Measurements from ENCODE around the gene PSMA6.
"Not testable (repeated sequence)": the region's sequence is repeated elsewhere in the genome, so short reads cannot be mapped to it uniquely, and the experiment has no call there.

The PSMA6 gene

GRCh38 chr14:35292051-35292769 lies at the start of gene PSMA6:
PSMA6 (plus strand) TSS chr14:35292382; CDS start chr14:35292477, 95 bp downstream.
- Histone ChIP-seq H3K9me3 (no peaks in the 10 kb centered on the region), H3K4me1 (peaks cover 9% of the 10 kb centered on the region), H3K27me3 (ENCODE audit: low read depth) (no peaks in the 10 kb centered on the region), H3K36me3 (replicated peaks) (peaks cover 10% of the 10 kb centered on the region; the same call in 1 of the 2 replicates), H3K4me3 (peak within 1 kb of the TSS; percentile 93)
- in situ Hi-C loops (cut with MboI; ENCODE audit: low sequenced_read_pairs) = no loop called here
- peak; percentile 98 to 99 for DNase-seq (ENCODE audit: low spot score in 2 of 2)

GRCh38 chr14:35242599-35243311 lies 49.4 kb upstream of the PSMA6 start:
- Histone ChIP-seq H3K9me3 (no peaks in the 10 kb centered on the region), H3K4me1 (peaks cover 13% of the 10 kb centered on the region), H3K27me3 (ENCODE audit: low read depth) (no peaks in the 10 kb centered on the region), H3K36me3 (replicated peaks) (no peaks in the 10 kb centered on the region; the same call in 1 of the 2 replicates), H3K4me3 (no peak overlapping the region)
- DNase-seq (ENCODE audit: low spot score in 2 of 2) = no peak
- in situ Hi-C loops (cut with MboI; ENCODE audit: low sequenced_read_pairs) = no loop called here

GRCh38 chr14:35243956-35244355 lies 48.2 kb upstream of the PSMA6 start:
- in situ Hi-C loops (cut with MboI; ENCODE audit: low sequenced_read_pairs) = no loop called here

GRCh38 chr14:35244542-35244941 lies 47.6 kb upstream of the PSMA6 start:
- Histone ChIP-seq H3K36me3 (replicated peaks) (no peaks in the 10 kb centered on the region; the same call in 1 of the 2 replicates), H3K4me3 (no peak overlapping the region), H3K4me1 (peaks cover 13% of the 10 kb centered on the region), H3K27me3 (ENCODE audit: low read depth) (no peaks in the 10 kb centered on the region), H3K9me3 (no peaks in the 10 kb centered on the region)
- in situ Hi-C loops (cut with MboI; ENCODE audit: low sequenced_read_pairs) = no loop called here
- no peak for DNase-seq (ENCODE audit: low spot score in 2 of 2)

More at GRCh38 chr14:35243956-35244355, 48.2 kb upstream of the PSMA6 start:
- peak in 1 of 2 experiments; percentile 72 for DNase-seq (ENCODE audit: low spot score in 2 of 2)
- H3K27me3 ChIP-seq (ENCODE audit: low read depth) = no peaks in the 10 kb centered on the region
- H3K4me1 ChIP-seq = peaks cover 13% of the 10 kb centered on the region
- no peaks in the 10 kb centered on the region for H3K9me3 ChIP-seq
- H3K4me3 ChIP-seq = no peak overlapping the region
- H3K36me3 ChIP-seq (replicated peaks) = no peaks in the 10 kb centered on the region; the same call in 1 of the 2 replicates

- peaks cover 13% of the 10 kb centered on the region for H3K4me1 ChIP-seq
- H3K9me3 ChIP-seq = no peaks in the 10 kb centered on the region
- no peaks in the 10 kb centered on the region for H3K27me3 ChIP-seq (ENCODE audit: low read depth)
- DNase-seq (ENCODE audit: low spot score in 2 of 2) = no peak
- H3K4me3 ChIP-seq = no peak overlapping the region
- no peaks in the 10 kb centered on the region; the same call in 1 of the 2 replicates for H3K36me3 ChIP-seq (replicated peaks)
- in situ Hi-C loops (cut with MboI; ENCODE audit: low sequenced_read_pairs) = no loop called here
Measured at GRCh38 chr14:35245051-35245450, 47.1 kb upstream of the PSMA6 start.

GRCh38 chr14:35247777-35248475 lies 44.3 kb upstream of the PSMA6 start:
- H3K36me3 ChIP-seq (replicated peaks) = no peaks in the 10 kb centered on the region
- no peaks in the 10 kb centered on the region for H3K9me3 ChIP-seq
- H3K27me3 ChIP-seq (ENCODE audit: low read depth) = no peaks in the 10 kb centered on the region
- peaks cover 13% of the 10 kb centered on the region for H3K4me1 ChIP-seq
- no peak for DNase-seq (ENCODE audit: low spot score in 2 of 2)
- no peak overlapping the region for H3K4me3 ChIP-seq
- in situ Hi-C loops (cut with MboI; ENCODE audit: low sequenced_read_pairs) = no loop called here

GRCh38 chr14:35248476-35248788 lies 43.8 kb upstream of the PSMA6 start:
- in situ Hi-C loops (cut with MboI; ENCODE audit: low sequenced_read_pairs) = no loop called here
- DNase-seq (ENCODE audit: low spot score in 2 of 2) = no peak
- Histone ChIP-seq H3K36me3 (replicated peaks) (no peaks in the 10 kb centered on the region), H3K4me3 (no peak overlapping the region), H3K4me1 (peaks cover 12% of the 10 kb centered on the region), H3K9me3 (no peaks in the 10 kb centered on the region), H3K27me3 (ENCODE audit: low read depth) (no peaks in the 10 kb centered on the region)

- Histone ChIP-seq H3K9me3 (no peaks in the 10 kb centered on the region), H3K4me3 (no peak overlapping the region), H3K27me3 (ENCODE audit: low read depth) (no peaks in the 10 kb centered on the region), H3K4me1 (no peaks in the 10 kb centered on the region; the same call in none of the 2 replicates), H3K36me3 (replicated peaks) (no peaks in the 10 kb centered on the region)
- no peak for DNase-seq (ENCODE audit: low spot score in 2 of 2)
- in situ Hi-C loops (cut with MboI; ENCODE audit: low sequenced_read_pairs) = no loop called here
Measured at GRCh38 chr14:35250319-35250718, 41.9 kb upstream of the PSMA6 start.

GRCh38 chr14:35252451-35252868 lies 39.7 kb upstream of the PSMA6 start:
- in situ Hi-C loops (cut with MboI; ENCODE audit: low sequenced_read_pairs) = no loop called here
- no peaks in the 10 kb centered on the region for H3K9me3 ChIP-seq
- no peaks in the 10 kb centered on the region for H3K36me3 ChIP-seq (replicated peaks)
- H3K4me1 ChIP-seq = no peaks in the 10 kb centered on the region
- no peak overlapping the region for H3K4me3 ChIP-seq
- no peak for DNase-seq (ENCODE audit: low spot score in 2 of 2)
- H3K27me3 ChIP-seq (ENCODE audit: low read depth) = no peaks in the 10 kb centered on the region

- DNase-seq (ENCODE audit: low spot score in 2 of 2); H3K4me3 ChIP-seq; H3K9me3 ChIP-seq; H3K27me3 ChIP-seq (ENCODE audit: low read depth); in situ Hi-C loops (cut with MboI; ENCODE audit: low sequenced_read_pairs); H3K36me3 ChIP-seq (replicated peaks); H3K4me1 ChIP-seq: not testable (repeated sequence)
Measured at GRCh38 chr14:35253056-35253455, 39.1 kb upstream of the PSMA6 start.

- DNase-seq (ENCODE audit: low spot score in 2 of 2); H3K36me3 ChIP-seq (replicated peaks); H3K4me1 ChIP-seq; H3K4me3 ChIP-seq; in situ Hi-C loops (cut with MboI; ENCODE audit: low sequenced_read_pairs); H3K9me3 ChIP-seq; H3K27me3 ChIP-seq (ENCODE audit: low read depth): not testable (repeated sequence)
Measured at GRCh38 chr14:35254034-35254622, 38.1 kb upstream of the PSMA6 start.

- in situ Hi-C loops (cut with MboI; ENCODE audit: low sequenced_read_pairs) = no loop called here
- H3K4me1 ChIP-seq = no peaks in the 10 kb centered on the region
- H3K4me3 ChIP-seq = no peak overlapping the region
- no peak for DNase-seq (ENCODE audit: low spot score in 2 of 2)
- no peaks in the 10 kb centered on the region for H3K9me3 ChIP-seq
- no peaks in the 10 kb centered on the region for H3K27me3 ChIP-seq (ENCODE audit: low read depth)
- no peaks in the 10 kb centered on the region for H3K36me3 ChIP-seq (replicated peaks)
Measured at GRCh38 chr14:35254736-35255135, 37.4 kb upstream of the PSMA6 start.

- in situ Hi-C loops (cut with MboI; ENCODE audit: low sequenced_read_pairs) = no loop called here
- Histone ChIP-seq H3K4me1 (no peaks in the 10 kb centered on the region), H3K4me3 (no peak overlapping the region), H3K36me3 (replicated peaks) (no peaks in the 10 kb centered on the region), H3K27me3 (ENCODE audit: low read depth) (no peaks in the 10 kb centered on the region), H3K9me3 (0 out of 2 replicates have a peak, but pooled peaks cover 2% of the 10 kb centered on the region)
- DNase-seq (ENCODE audit: low spot score in 2 of 2) = no peak
Measured at GRCh38 chr14:35255711-35256110, 36.5 kb upstream of the PSMA6 start.
